Thoracic aorta (tissue), 2 donors: ENCODE measurements around the gene CHST12. TPM values are rescaled to one million over a fixed set of nuclear protein-coding genes. Genes with fewer than 3 reads are reported as not detected.
"Not testable (repeated sequence)": the region's sequence is repeated elsewhere in the genome, so short reads cannot be mapped to it uniquely, and the experiment has no call there.

Experiments used
- ATAC-seq: fragments of 150-250 bp; one replicate; pipeline ENCODE4 v1.8.0; 2017; ENCODE audit warnings: low read depth; ENCODE audit not compliant: insufficient number of reproducible peaks, low FRiP score
- DNase-seq: peaks from one replicate; pipeline ENCODE4 v3.0.0-alpha.2; 2020; ENCODE audit warnings: low spot score
- H3K27ac ChIP-seq, 2 donors: fragments of 200-600 bp; sonication (generic); 1 replicate in 1 of 2; 2 replicates in 1 of 2; pipeline ENCODE4 v1.5.1; 2016; ENCODE audit warnings: mild to moderate bottlenecking in 2 of 2, moderate library complexity in 2 of 2
- H3K27me3 ChIP-seq: fragments of 200-600 bp; sonication (generic); replicated peaks from 2 replicates; pipeline ENCODE4 v1.6.0; 2016; ENCODE audit warnings: mild to moderate bottlenecking; ENCODE audit not compliant: insufficient read depth
- H3K36me3 ChIP-seq: fragments of 200-600 bp; sonication (generic); one replicate; pipeline ENCODE4 v1.5.1; 2016
- H3K4me1 ChIP-seq, 2 donors: fragments of 200-600 bp; sonication (generic); 1 replicate in 1 of 2; 2 replicates in 1 of 2; pipeline versions ENCODE4 v1.5.1 to v1.6.0; 2016; ENCODE audit warnings: low read depth in 2 of 2, mild to moderate bottlenecking in 1 of 2; ENCODE audit not compliant: control insufficient read depth in 1 of 2
- H3K4me3 ChIP-seq: fragments of 200-600 bp; sonication (generic); 2 replicates; pipeline ENCODE4 v1.5.1; 2016; ENCODE audit warnings: mild to moderate bottlenecking
- H3K9me3 ChIP-seq: fragments of 200-600 bp; sonication (generic); 2 replicates; pipeline ENCODE4 v1.5.1; 2016
- total RNA-seq, 2 donors: library from RNA; depleted of rRNA; stranded (reverse); fragments of >200 nt; gene quantifications; one replicate each; pipeline versions ENCODE4 v1.1.0 to v1.2.3, GENCODE V29; 2016
- TF ChIP-seq, protein P1 (sequence below): fragments of 200-600 bp; sonication (generic); IDR thresholded peaks from one replicate; pipeline ENCODE4 v1.5.1; 2019; ENCODE audit warnings: antibody characterized with exemption

Gene CHST12
- total RNA-seq, 2 donors from 2014 or later = 18.7 to 19.1 TPM

DNA sequence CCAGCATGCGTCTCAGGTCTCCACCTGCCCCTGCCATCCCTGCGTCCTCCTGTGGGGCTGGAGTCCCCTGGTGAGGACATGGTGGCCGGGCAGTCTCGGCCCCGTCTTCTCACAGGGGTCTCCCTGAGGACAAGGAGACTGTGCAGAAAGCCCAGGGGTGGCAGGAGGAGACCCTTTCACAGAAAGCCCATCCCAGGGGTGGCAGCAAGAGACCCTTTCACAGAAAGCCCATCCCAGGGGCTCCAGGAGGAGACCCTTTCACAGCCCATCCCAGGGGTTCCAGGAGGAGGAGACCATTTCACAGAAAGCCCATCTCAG lies 14.8 kb upstream of the CHST12 start:
- Histone ChIP-seq H3K27me3 (no peaks in the 10 kb centered on the region), H3K27ac (no peak overlapping the region), H3K36me3 (no peaks in the 10 kb centered on the region), H3K9me3 (no peaks in the 10 kb centered on the region), H3K4me1 (no peaks in the 10 kb centered on the region), H3K4me3 (no peak overlapping the region)
- DNase-seq = no peak
- TF ChIP-seq, protein P1, sequence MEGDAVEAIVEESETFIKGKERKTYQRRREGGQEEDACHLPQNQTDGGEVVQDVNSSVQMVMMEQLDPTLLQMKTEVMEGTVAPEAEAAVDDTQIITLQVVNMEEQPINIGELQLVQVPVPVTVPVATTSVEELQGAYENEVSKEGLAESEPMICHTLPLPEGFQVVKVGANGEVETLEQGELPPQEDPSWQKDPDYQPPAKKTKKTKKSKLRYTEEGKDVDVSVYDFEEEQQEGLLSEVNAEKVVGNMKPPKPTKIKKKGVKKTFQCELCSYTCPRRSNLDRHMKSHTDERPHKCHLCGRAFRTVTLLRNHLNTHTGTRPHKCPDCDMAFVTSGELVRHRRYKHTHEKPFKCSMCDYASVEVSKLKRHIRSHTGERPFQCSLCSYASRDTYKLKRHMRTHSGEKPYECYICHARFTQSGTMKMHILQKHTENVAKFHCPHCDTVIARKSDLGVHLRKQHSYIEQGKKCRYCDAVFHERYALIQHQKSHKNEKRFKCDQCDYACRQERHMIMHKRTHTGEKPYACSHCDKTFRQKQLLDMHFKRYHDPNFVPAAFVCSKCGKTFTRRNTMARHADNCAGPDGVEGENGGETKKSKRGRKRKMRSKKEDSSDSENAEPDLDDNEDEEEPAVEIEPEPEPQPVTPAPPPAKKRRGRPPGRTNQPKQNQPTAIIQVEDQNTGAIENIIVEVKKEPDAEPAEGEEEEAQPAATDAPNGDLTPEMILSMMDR = no peak
- ATAC-seq = no peak

DNA sequence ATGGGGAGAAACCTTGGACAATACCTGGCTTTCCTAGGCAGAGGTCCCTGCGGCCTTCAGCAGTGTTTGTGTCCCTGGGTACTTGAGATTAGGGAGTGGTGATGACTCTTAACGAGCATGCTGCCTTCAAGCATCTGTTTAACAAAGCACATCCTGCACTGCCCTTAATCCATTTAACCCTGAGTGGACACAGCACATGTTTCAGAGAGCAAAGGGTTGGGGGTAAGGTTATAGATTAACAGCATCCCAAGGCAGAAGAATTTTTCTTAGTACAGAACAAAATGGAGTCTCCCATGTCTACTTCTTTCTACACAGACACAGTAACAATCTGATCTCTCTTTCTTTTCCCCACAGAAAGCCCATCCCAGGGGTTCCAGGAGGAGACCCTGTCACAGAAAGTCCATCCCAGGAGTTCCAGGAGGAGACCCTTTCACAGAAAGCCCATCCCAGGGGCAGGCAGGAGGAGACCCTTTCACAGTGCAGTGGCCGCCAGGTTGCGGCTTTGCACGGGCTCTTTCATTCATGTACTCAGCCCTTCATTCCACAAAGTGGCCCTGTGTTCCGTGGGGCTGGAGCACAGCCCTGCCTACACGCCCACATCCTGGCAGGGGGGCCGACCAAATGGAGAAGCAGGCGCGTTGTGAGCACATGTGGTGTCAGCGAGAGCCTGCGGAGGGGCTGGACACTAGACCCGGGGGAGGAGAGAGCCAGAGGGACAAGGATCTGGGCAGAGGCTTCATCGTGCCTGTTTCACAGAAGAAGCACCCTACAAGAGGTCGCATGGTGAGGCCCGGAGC lies 13.2 kb upstream of the CHST12 start:
- not testable (repeated sequence) for H3K27me3 ChIP-seq, H3K36me3 ChIP-seq, H3K9me3 ChIP-seq, H3K4me1 ChIP-seq, DNase-seq, ATAC-seq, H3K27ac ChIP-seq, H3K4me3 ChIP-seq

DNA sequence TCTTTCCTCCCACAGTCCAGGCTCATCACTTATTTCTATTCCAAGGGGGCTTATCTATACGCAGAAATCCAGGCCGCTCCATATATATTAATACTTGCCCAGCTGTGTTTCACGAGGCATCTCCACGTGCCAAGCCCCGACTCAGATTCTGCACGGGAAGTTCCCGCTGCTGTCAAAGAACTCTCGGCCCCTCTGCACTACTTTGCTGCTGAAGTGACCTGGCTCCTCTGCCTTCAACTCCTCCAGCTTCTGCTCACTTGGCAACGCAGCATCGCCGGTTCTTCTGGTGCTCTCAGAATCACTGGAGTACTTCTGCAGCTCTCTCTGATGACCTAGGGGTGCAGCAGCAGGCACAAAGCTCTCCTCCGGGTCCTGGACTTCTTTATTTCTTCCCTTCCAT lies 9.7 kb upstream of the CHST12 start:
- ATAC-seq = no peak
- no peaks in the 10 kb centered on the region for H3K36me3 ChIP-seq
- no peaks in the 10 kb centered on the region for H3K27me3 ChIP-seq
- H3K4me3 ChIP-seq = no peak overlapping the region
- H3K27ac ChIP-seq = no peak overlapping the region
- H3K9me3 ChIP-seq = no peaks in the 10 kb centered on the region
- DNase-seq = no peak
- H3K4me1 ChIP-seq = no peaks in the 10 kb centered on the region
- TF ChIP-seq, protein P1 = no peak

DNA sequence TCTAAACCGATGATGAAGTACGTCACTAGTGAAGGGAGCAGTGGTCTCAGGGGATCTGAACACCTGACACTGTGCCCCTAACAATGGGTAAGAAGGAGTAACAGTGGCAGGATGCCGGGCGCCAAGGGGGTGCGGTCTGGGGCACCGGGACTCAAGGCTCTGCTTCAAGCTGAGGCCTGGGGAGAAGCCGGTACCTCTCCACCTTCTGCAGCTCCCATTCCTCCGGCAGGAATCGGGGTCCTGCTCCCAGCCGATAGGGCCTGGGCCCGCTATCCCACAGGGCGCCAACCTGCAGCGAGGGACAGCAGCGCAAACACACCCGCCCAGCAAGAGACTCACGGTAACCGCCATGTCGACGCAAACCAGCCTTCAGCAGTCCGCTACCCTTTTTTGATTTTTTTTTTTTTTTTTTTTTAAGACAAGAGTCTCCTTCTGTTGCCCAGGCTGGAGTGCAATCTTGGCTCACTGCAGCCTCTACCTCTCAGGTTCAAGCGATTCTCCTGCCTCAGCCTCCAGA lies 8.8 kb upstream of the CHST12 start:
- peaks cover 3% of the 10 kb centered on the region in 2 donors for H3K4me1 ChIP-seq
- TF ChIP-seq, protein P1 = no peak
- no peaks in the 10 kb centered on the region for H3K9me3 ChIP-seq
- H3K4me3 ChIP-seq = no peak overlapping the region
- no peak for DNase-seq
- no peaks in the 10 kb centered on the region for H3K27me3 ChIP-seq
- ATAC-seq = no peak
- H3K36me3 ChIP-seq = no peaks in the 10 kb centered on the region
- H3K27ac ChIP-seq = no peak overlapping the region

DNA sequence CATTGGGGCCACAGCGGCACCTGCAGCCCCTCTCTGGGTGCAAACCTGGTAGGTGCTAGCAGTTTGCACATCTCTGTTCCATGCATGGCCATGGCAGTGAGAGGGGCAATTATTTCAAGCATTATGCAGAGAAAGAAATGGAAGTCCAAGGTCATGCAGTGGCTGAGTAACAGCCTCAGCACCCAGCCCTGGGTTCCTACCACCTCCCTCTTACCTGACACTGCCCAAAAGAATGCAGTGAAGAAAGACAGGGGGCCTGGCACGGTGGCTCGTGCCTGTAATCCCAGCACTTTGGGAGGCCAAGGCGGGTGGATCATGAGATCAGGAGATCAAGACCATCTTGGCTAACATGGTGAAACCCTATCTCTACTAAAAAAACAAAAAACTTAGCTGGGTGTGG lies 4.9 kb upstream of the CHST12 start:
- no peak for DNase-seq
- TF ChIP-seq, protein P1 = no peak
- no peak for ATAC-seq
- Histone ChIP-seq H3K27ac (no peak overlapping the region), H3K4me1 (peaks cover 7 to 10% of the 10 kb centered on the region in 2 donors), H3K36me3 (no peaks in the 10 kb centered on the region), H3K27me3 (no peaks in the 10 kb centered on the region), H3K9me3 (no peaks in the 10 kb centered on the region), H3K4me3 (no peak overlapping the region)
